ENCODE measurements around the gene DCP1A.

GRCh38 chr3:53263907-53264306 is 83.4 kb downstream of the DCP1A start:
- TF ChIP-seq, protein P1, sequence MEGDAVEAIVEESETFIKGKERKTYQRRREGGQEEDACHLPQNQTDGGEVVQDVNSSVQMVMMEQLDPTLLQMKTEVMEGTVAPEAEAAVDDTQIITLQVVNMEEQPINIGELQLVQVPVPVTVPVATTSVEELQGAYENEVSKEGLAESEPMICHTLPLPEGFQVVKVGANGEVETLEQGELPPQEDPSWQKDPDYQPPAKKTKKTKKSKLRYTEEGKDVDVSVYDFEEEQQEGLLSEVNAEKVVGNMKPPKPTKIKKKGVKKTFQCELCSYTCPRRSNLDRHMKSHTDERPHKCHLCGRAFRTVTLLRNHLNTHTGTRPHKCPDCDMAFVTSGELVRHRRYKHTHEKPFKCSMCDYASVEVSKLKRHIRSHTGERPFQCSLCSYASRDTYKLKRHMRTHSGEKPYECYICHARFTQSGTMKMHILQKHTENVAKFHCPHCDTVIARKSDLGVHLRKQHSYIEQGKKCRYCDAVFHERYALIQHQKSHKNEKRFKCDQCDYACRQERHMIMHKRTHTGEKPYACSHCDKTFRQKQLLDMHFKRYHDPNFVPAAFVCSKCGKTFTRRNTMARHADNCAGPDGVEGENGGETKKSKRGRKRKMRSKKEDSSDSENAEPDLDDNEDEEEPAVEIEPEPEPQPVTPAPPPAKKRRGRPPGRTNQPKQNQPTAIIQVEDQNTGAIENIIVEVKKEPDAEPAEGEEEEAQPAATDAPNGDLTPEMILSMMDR (IDR thresholded peaks at IDR 0.05 in 2 of 3, conservative IDR thresholded peaks at IDR 0.05 in 1 of 3; ENCODE audit: insufficient read depth in 2 of 3, low read depth in 1 of 3, low read length in 3 of 3): no peak
- TF ChIP-seq TFAP4 (CRISPR knock-in tag; IDR thresholded peaks at IDR 0.05; ENCODE audit: borderline replicate concordance): no peak
- TF ChIP-seq ILF3 (IDR thresholded peaks at IDR 0.05; ENCODE audit: borderline replicate concordance): no peak

Data from K562 (cell line).